HG02759 (cell line): ENCODE data around the gene PARK7.
A peak's percentile ranks its signal among the peaks of the same experiment; 100 is the strongest.

Source experiments
- ATAC-seq: cut with Tn5 transposase; IDR thresholded peaks from one replicate; pipeline ENCODE4 v1.9.1; 2021; ENCODE audit warnings: mild to moderate bottlenecking, moderate library complexity; ENCODE audit not compliant: unreplicated experiment

Gene PARK7

GRCh38 chr1:7980984-7981383 is 19.5 kb downstream of the PARK7 start:
- ATAC-seq: no peak

GRCh38 chr1:7983086-7983778 is 21.7 kb downstream of the PARK7 start:
- ATAC-seq: no peak

DNA sequence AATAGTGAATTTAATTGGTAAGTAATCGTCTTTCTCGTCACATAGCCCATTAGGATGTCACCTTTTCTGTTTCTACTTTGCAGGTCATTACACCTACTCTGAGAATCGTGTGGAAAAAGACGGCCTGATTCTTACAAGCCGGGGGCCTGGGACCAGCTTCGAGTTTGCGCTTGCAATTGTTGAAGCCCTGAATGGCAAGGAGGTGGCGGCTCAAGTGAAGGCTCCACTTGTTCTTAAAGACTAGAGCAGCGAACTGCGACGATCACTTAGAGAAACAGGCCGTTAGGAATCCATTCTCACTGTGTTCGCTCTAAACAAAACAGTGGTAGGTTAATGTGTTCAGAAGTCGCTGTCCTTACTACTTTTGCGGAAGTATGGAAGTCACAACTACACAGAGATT is 23.3 kb downstream of the PARK7 start:
- no peak for ATAC-seq

- ATAC-seq: no peak
Observed at GRCh38 chr1:7985851-7986612, 24.5 kb downstream of the PARK7 start.

DNA sequence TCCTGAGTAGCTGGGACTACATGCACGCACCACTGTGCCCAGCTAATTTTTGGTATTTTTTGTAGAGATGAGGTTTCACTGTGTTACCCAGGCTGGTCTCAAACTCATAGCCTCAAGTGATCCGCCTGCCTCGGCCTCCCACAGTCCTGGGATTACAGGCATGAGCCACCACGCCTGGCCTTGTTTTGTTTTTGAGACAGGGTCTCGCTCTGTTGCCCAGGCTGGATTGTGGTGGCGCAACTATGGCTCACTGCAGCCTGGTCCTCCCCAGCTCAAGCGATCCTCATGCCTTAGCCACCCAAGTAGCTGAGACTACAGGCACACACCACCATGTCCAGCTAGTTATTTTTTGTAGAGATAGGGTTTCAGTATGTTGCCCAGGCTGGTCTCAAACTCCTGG is 26.0 kb downstream of the PARK7 start:
- no peak for ATAC-seq

DNA sequence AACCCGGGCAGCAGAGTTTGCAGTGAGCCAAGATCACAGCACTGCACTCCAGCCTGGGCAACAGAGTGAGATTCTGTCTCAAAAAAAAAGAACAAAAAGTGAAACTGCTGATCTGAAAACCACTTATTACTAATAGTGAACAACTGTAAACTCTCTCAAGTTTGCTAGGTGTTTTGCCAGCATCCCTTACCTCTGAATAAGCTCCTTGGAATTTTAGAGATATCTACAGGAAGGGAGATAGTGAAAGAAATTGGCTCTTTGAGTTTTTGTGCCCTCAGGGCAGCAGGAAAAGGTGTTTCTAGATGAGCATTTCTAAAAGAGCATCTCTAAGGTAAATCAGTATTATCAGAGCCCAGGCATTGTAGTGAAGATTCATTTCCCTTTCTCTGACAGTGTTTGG is 27.1 kb downstream of the PARK7 start:
- ATAC-seq: no peak

- ATAC-seq: no peak
Observed at GRCh38 chr1:7989762-7990428, 28.4 kb downstream of the PARK7 start.

DNA sequence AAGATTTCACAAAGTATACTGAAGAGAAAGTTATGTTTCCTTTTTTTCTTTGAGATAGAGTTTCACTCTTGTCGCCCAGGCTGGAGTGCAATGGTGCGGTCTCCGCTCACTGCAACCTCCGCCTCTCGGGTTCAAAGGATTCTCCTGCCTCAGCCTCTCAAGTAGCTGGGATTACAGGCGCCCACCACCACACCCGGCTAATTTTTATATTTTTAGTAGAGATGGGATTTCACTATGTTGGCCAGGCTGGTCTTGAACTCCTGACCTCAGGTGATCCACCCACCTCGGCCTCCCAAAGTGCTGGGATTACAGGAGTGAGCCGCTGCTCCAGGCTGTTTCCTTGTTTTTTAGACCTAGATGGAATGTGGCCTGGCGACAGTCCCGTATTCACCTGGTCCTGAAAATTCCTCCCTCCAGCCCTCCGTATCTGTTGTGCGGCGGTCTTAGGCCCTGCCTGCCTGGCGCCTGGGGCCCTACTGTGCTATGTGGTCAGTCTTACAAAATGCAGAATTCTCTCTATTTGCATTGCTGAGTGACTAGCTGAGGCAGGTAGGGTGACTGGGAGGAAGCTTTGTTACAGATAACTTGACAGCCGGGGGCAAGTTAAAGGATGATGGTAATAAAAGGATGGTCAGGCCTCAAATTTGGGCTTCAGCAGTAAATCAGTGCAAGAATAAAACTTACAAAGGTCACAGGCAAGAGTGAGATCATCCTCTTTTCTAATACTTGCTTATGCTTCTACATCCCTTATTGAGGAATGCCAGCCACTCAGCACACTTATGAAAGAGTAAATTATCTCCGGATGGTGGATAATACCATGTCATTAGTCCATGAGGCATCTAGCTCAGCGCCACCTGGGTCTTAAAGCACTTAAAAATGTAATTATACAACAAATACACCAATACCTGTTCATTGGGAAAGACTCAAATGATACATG is 30.3 kb downstream of the PARK7 start:
- ATAC-seq: no peak

- ATAC-seq: no peak
Observed at GRCh38 chr1:7992885-7993284, 31.4 kb downstream of the PARK7 start.

DNA sequence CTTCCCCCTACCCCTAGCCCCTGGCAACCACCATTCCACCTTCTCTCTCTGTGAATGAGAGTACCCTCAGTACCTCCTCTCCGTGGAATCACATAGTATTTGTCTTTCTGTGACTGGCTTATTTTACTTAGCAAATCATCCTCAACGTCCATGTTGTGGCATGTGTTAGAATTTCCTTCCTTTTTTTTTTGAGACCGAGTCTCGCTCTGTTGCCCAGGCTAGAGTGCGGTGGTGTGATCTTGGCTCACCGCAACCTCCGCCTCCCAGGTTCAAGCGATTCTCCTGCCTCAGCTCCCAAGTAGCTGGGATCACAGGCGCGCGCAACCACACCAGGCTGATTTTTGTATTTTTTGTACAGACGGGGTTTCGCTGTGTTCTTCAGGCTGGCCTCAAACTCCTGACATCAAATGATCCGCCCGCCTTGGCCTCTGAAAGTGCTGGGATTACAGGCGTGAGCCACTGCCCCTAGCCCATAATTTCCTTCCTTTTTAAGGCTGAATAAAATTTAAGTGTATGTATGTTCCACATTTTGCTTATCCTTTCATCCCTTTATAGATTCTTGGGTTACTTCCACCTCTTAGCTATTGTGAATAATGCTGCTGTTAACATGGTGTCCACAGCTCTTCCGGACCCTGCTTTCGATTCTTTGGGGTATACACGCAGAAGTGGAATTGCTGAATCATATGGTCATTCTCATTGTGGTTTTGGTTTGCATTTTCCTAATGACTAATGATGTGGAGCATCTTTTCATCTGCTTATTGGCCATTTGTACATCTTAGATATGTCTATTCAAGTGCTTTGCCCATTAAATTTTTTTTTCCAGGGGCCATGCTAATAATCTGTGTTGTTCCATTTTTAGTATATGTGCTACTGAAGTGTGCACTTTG is 32.3 kb downstream of the PARK7 start:
- ATAC-seq: peak; percentile 81

GRCh38 chr1:7994827-7995226 is 33.3 kb downstream of the PARK7 start:
- no peak for ATAC-seq

- ATAC-seq: no peak
Observed at GRCh38 chr1:7995437-7995836, 33.9 kb downstream of the PARK7 start.

DNA sequence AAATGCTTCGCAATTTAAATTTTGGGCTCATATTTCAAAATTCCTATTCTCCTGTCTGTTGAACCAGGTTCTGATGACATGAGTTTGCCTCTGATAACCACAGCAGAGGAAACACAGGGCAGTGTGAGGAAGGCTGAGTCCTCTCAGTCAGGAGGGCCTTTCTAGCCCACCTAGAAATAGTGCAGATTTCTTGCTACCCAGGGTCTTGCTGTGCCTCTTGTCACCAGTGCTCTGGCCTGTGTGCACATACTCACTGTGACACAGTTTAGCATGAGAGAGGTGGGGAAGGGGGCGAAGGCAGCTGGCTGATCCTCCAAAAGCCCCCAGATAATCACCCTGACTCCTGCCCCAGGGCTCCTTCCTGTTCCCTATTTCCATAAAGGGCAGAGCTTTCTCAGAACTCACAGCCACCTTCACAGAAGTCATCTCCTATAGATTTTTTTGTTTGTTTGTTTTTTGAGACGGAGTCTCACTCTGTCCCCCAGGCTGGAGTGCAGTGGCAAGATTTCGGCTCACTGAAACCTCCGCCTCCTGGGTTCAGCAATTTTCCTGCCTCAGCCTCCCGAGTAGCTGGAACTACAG is 40.9 kb downstream of the PARK7 start:
- no peak for ATAC-seq

- ATAC-seq: no peak
Observed at GRCh38 chr1:8002921-8003320, 41.4 kb downstream of the PARK7 start.

GRCh38 chr1:8003438-8004112 is 42.1 kb downstream of the PARK7 start:
- no peak for ATAC-seq

- ATAC-seq: no peak
Observed at GRCh38 chr1:8004113-8004802, 42.7 kb downstream of the PARK7 start.

DNA sequence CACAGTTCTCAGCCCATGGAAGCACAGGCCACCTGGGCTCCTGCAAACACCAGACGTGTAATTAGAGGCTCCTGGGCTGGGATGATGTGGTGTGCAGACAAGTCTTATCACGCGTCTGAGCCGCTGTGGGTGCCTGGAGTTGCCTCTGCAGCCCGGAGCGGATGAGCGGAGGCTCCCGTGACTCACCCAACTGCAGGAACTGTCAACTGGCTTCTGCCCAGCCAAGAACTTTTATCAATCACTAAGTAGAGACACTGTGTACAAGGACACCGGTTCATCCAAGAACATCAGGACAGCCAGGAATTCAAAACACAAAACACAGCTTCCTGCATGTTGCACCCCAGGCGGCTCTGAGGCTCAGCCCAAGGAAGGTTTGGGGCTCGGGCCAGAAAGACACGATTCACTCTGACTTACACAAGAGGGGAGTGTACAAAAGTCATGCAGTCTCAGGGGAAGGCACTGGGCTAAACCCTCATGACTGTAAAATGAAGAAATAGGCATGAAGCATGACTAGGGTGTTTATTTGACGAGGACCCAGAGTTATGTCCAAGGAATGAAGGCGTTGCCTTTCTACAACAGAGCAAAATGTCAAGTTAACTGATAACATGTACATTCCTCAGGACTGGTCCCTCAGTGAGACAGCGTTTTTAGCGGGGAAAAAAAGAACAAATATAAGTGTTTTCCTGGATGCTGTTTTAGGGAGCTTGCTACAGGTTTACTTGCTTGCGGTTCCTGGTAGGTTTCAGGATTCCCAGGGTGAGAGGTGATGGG is 43.5 kb downstream of the PARK7 start:
- no peak for ATAC-seq
